ENCODE measurements around the gene PPP2R2D.

The PPP2R2D gene

DNA sequence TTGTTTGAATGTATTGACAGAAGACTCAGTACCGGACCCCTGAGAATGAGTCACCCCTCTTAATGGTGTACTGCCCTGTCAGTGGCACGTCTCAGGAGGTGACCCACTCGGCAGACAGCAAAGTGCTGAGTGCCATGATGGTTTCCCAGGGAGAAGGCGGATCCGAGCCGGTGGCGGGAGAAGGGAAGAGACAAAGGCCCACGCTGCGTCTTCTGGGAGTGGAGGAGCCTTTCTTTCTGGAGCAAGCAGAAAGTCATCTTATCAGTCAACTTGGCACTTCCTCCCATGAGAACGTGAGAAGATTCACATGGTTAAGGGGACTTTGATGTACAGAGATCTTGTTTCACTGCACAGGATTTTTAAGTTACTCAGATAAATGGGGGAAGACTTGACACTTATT, 14.6 kb upstream of the PPP2R2D start:
- Histone ChIP-seq H3K9ac (ENCODE audit: low read depth, low read length, poor library complexity, severe bottlenecking) (no peak overlapping the region), H3K4me1 (ENCODE audit: insufficient read depth, low read length, poor library complexity, severe bottlenecking) (peaks cover 21% of the 10 kb centered on the region), H4K20me1 (ENCODE audit: insufficient read depth, low read length, poor library complexity, severe bottlenecking) (no peaks in the 10 kb centered on the region), H3K27me3 (ENCODE audit: insufficient read depth, low read length, poor library complexity, severe bottlenecking) (no peaks in the 10 kb centered on the region), H2AFZ (ENCODE audit: low read length) (no peak overlapping the region), H3F3A (ENCODE audit: low read depth) (no peaks in the 10 kb centered on the region), H3K4me2 (ENCODE audit: low read depth, low read length, poor library complexity, severe bottlenecking) (no peak overlapping the region), H3K9me2 (replicated peaks; ENCODE audit: low read depth, low read length) (no peaks in the 10 kb centered on the region), H3K4me3 (ENCODE audit: low read length, poor library complexity, severe bottlenecking) (no peak overlapping the region), H3K79me2 (ENCODE audit: insufficient read depth, low read length) (no peaks in the 10 kb centered on the region), H3K9me3 (ENCODE audit: insufficient read depth, low read depth, low read length) (no peaks in the 10 kb centered on the region), H3K36me3 (ENCODE audit: insufficient read depth, low read length) (no peaks in the 10 kb centered on the region)
- TF ChIP-seq, protein P1, sequence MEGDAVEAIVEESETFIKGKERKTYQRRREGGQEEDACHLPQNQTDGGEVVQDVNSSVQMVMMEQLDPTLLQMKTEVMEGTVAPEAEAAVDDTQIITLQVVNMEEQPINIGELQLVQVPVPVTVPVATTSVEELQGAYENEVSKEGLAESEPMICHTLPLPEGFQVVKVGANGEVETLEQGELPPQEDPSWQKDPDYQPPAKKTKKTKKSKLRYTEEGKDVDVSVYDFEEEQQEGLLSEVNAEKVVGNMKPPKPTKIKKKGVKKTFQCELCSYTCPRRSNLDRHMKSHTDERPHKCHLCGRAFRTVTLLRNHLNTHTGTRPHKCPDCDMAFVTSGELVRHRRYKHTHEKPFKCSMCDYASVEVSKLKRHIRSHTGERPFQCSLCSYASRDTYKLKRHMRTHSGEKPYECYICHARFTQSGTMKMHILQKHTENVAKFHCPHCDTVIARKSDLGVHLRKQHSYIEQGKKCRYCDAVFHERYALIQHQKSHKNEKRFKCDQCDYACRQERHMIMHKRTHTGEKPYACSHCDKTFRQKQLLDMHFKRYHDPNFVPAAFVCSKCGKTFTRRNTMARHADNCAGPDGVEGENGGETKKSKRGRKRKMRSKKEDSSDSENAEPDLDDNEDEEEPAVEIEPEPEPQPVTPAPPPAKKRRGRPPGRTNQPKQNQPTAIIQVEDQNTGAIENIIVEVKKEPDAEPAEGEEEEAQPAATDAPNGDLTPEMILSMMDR (conservative IDR thresholded peaks at IDR 0.05; ENCODE audit: low read length), result no peak
- TF ChIP-seq EZH2phosphoT487 (IDR thresholded peaks at IDR 0.05; ENCODE audit: borderline replicate concordance), result no peak

DNA sequence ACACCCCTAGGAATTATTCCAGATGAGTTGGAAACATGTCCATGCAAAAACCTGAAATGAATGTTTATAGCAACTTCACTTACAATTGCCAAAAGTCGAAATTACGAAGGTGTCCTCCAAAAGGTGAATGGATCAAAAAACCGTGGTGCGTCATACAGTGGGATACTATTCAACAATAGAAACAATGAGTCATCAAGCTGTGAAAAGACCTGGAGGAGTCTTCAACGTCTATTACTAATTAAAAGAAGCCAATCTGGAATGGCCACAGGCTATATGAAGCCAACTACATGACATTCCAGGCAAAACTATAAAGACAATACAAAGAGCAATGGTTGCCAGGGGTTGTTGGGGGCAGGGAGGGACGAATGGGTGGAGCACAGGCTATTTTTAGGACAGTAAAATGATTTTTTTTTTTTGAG, 12.6 kb upstream of the PPP2R2D start:
- Histone ChIP-seq H3K79me2 (ENCODE audit: insufficient read depth, low read length) (no peaks in the 10 kb centered on the region), H3K27me3 (ENCODE audit: insufficient read depth, low read length, poor library complexity, severe bottlenecking) (no peaks in the 10 kb centered on the region), H3K9ac (ENCODE audit: low read depth, low read length, poor library complexity, severe bottlenecking) (no peak overlapping the region), H3K4me2 (ENCODE audit: low read depth, low read length, poor library complexity, severe bottlenecking) (no peak overlapping the region), H3K36me3 (ENCODE audit: insufficient read depth, low read length) (no peaks in the 10 kb centered on the region), H3F3A (ENCODE audit: low read depth) (no peaks in the 10 kb centered on the region), H3K4me1 (ENCODE audit: insufficient read depth, low read length, poor library complexity, severe bottlenecking) (peaks cover 21% of the 10 kb centered on the region), H3K9me2 (replicated peaks; ENCODE audit: low read depth, low read length) (no peaks in the 10 kb centered on the region), H2AFZ (ENCODE audit: low read length) (no peak overlapping the region), H4K20me1 (ENCODE audit: insufficient read depth, low read length, poor library complexity, severe bottlenecking) (no peaks in the 10 kb centered on the region), H3K9me3 (ENCODE audit: insufficient read depth, low read depth, low read length) (no peaks in the 10 kb centered on the region), H3K4me3 (ENCODE audit: low read length, poor library complexity, severe bottlenecking) (no peak overlapping the region)
- no peak for TF ChIP-seq EZH2phosphoT487 (IDR thresholded peaks at IDR 0.05; ENCODE audit: borderline replicate concordance)
- TF ChIP-seq, protein P1 (conservative IDR thresholded peaks at IDR 0.05; ENCODE audit: low read length), result no peak

DNA sequence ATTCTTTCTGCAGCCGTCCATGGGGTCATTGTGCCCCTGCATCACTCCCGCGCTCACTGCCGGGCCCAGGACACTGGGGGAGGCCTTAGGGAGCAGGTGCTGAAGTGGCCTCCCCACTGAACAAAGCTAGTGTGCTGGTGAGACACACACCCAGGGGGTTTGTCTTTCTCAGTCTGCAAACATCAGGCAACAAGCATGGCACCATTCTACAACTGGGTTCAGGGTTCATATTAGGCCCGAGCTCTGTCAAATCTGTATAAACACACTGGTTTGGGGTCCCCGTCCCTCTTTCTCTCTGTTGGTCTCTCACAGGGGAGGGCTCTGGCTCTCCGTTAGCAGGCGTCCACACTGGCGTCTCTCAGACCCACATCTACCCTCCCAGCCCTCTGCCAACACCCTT, 11.1 kb upstream of the PPP2R2D start:
- Histone ChIP-seq H3F3A (ENCODE audit: low read depth) (no peaks in the 10 kb centered on the region), H3K79me2 (ENCODE audit: insufficient read depth, low read length) (no peaks in the 10 kb centered on the region), H3K4me3 (ENCODE audit: low read length, poor library complexity, severe bottlenecking) (no peak overlapping the region), H3K9me3 (ENCODE audit: insufficient read depth, low read depth, low read length) (no peaks in the 10 kb centered on the region), H3K4me2 (ENCODE audit: low read depth, low read length, poor library complexity, severe bottlenecking) (no peak overlapping the region), H3K9ac (ENCODE audit: low read depth, low read length, poor library complexity, severe bottlenecking) (no peak overlapping the region), H3K9me2 (replicated peaks; ENCODE audit: low read depth, low read length) (no peaks in the 10 kb centered on the region), H2AFZ (ENCODE audit: low read length) (no peak overlapping the region), H3K36me3 (ENCODE audit: insufficient read depth, low read length) (no peaks in the 10 kb centered on the region), H3K4me1 (ENCODE audit: insufficient read depth, low read length, poor library complexity, severe bottlenecking) (peaks cover 21% of the 10 kb centered on the region), H3K27me3 (ENCODE audit: insufficient read depth, low read length, poor library complexity, severe bottlenecking) (no peaks in the 10 kb centered on the region), H4K20me1 (ENCODE audit: insufficient read depth, low read length, poor library complexity, severe bottlenecking) (no peaks in the 10 kb centered on the region)
- no peak for TF ChIP-seq EZH2phosphoT487 (IDR thresholded peaks at IDR 0.05; ENCODE audit: borderline replicate concordance)
